CD14-positive monocyte (primary cell): ENCODE data around the gene IGF2BP1. TPM values are rescaled to one million over a fixed set of nuclear protein-coding genes. Genes with fewer than 3 reads are reported as not detected.

Experiments used
- DNase-seq, 3 donors: peaks; one replicate each; pipeline ENCODE4 v3.0.0-alpha.2; 2011 to 2022
- H2AFZ ChIP-seq: 2 replicates; pipeline ENCODE4 v1.6.0; 2012; ENCODE audit warnings: mild to moderate bottlenecking, low read depth, low read length, inconsistent platforms; ENCODE audit not compliant: insufficient read depth, poor library complexity, severe bottlenecking
- H3K27ac ChIP-seq, 2 donors: 1 replicate in 1 of 2; 2 replicates in 1 of 2; pipeline ENCODE4 v1.5.1; 2012 to 2013; ENCODE audit warnings: low read length in 2 of 2, control low read depth in 1 of 2, inconsistent platforms in 1 of 2, low read depth in 1 of 2, mild to moderate bottlenecking in 1 of 2
- H3K27me3 ChIP-seq, 2 donors: one replicate each; pipeline versions ENCODE4 v1.6.0 to v1.6.1; 2011 to 2013; ENCODE audit warnings: low read length in 2 of 2; ENCODE audit not compliant: control insufficient read depth in 2 of 2, insufficient read depth in 2 of 2
- H3K36me3 ChIP-seq, 2 donors: replicated peaks in 1 of 2; 1 replicate in 1 of 2; 2 replicates in 1 of 2; pipeline versions ENCODE4 v1.5.1 to v1.6.1; 2012 to 2013; ENCODE audit warnings: low read length in 2 of 2, control low read depth in 1 of 2, inconsistent platforms in 1 of 2, mild to moderate bottlenecking in 1 of 2; ENCODE audit not compliant: insufficient read depth in 2 of 2, control insufficient read depth in 1 of 2
- H3K4me1 ChIP-seq, 2 donors: 1 replicate in 1 of 2; 2 replicates in 1 of 2; pipeline versions ENCODE4 v1.5.1 to v1.6.1; 2012 to 2013; ENCODE audit warnings: low read length in 2 of 2, control low read depth in 1 of 2, inconsistent platforms in 1 of 2, mild to moderate bottlenecking in 1 of 2, moderate library complexity in 1 of 2; ENCODE audit not compliant: insufficient read depth in 2 of 2, control insufficient read depth in 1 of 2
- H3K4me2 ChIP-seq: replicated peaks from 2 replicates; pipeline ENCODE3; 2012; ENCODE audit warnings: low read length, moderate library complexity, mild to moderate bottlenecking; ENCODE audit not compliant: poor library complexity, severe bottlenecking; ENCODE audit errors: extremely low read depth
- H3K4me3 ChIP-seq, 3 experiments: fragments of 200-600 bp in 1 of 3; sonication (generic) in 1 of 3; replicated peaks in 1 of 3; 1 replicate in 2 of 3; 2 replicates in 1 of 3; pipeline ENCODE4 v1.5.1; 2011 to 2013; ENCODE audit warnings: low read length in 3 of 3, mild to moderate bottlenecking in 3 of 3, control low read depth in 2 of 3, low read depth in 2 of 3, inconsistent platforms in 1 of 3, moderate library complexity in 1 of 3
- H3K79me2 ChIP-seq: 2 replicates; pipeline ENCODE4 v1.6.0; 2012; ENCODE audit warnings: mild to moderate bottlenecking, control low read depth, inconsistent platforms, low read length, moderate library complexity; ENCODE audit not compliant: insufficient read depth
- H3K9ac ChIP-seq: 2 replicates; pipeline ENCODE4 v1.6.0; 2017; ENCODE audit warnings: low read length, mild to moderate bottlenecking; ENCODE audit not compliant: insufficient read depth, poor library complexity, severe bottlenecking
- H3K9me3 ChIP-seq, 2 donors: replicated peaks in 1 of 2; 1 replicate in 1 of 2; 2 replicates in 1 of 2; pipeline versions ENCODE4 v1.5.1 to v1.6.1; 2012 to 2013; ENCODE audit warnings: low read length in 2 of 2, control low read depth in 1 of 2; ENCODE audit not compliant: control insufficient read depth in 1 of 2, insufficient read depth in 1 of 2
- H4K20me1 ChIP-seq: 2 replicates; pipeline ENCODE4 v1.6.0; 2012; ENCODE audit warnings: mild to moderate bottlenecking, low read length, control low read depth, moderate library complexity; ENCODE audit not compliant: insufficient read depth
- H3K27ac Mint-ChIP-seq, 7 donors: one replicate each; pipeline ENCODE4 v1.8.0; 2020; ENCODE audit warnings: mild to moderate bottlenecking in 7 of 7, mixed read lengths in 7 of 7, moderate library complexity in 6 of 7, inconsistent platforms in 2 of 7
- H3K27me3 Mint-ChIP-seq, 3 donors: one replicate each; pipeline ENCODE4 v1.8.0; 2021 to 2022; ENCODE audit warnings: low read depth in 3 of 3, mild to moderate bottlenecking in 3 of 3, mixed read lengths in 3 of 3, moderate library complexity in 3 of 3, inconsistent platforms in 1 of 3
- H3K36me3 Mint-ChIP-seq, 2 donors: one replicate each; pipeline ENCODE4 v1.8.0; 2020; ENCODE audit warnings: mixed read lengths in 2 of 2, inconsistent platforms in 1 of 2, mild to moderate bottlenecking in 1 of 2
- H3K4me1 Mint-ChIP-seq: one replicate; pipeline ENCODE4 v1.8.0; 2020; ENCODE audit warnings: mild to moderate bottlenecking, mixed read lengths
- H3K4me3 Mint-ChIP-seq, 2 donors: one replicate each; pipeline ENCODE4 v1.8.0; 2020; ENCODE audit warnings: mild to moderate bottlenecking in 2 of 2, mixed read lengths in 2 of 2, moderate library complexity in 1 of 2
- H3K9me3 Mint-ChIP-seq, 7 donors: one replicate each; pipeline ENCODE4 v1.8.0; 2020 to 2022; ENCODE audit warnings: mixed read lengths in 7 of 7, mild to moderate bottlenecking in 6 of 7, moderate library complexity in 6 of 7, inconsistent platforms in 2 of 7
- WGBS: methylation state at CpG from one replicate; pipeline ENCODE4 v1.1.5; 2013; ENCODE audit warnings: missing lambda C conversion rate; ENCODE audit not compliant: insufficient coverage; 5-methylcytosine and 5-hydroxymethylcytosine counted together
- intact Hi-C, 2 donors: fragments of 100-400 bp; cut with micrococcal nuclease; formaldehyde crosslinking; loops; one replicate each; pipeline versions ENCODE4 v1.15.0 to v1.15.1; 2023
- polyA plus RNA-seq, 3 donors: library from polyadenylated mRNA; depleted of rRNA in 1 of 3; unstranded in 2 of 3; stranded (reverse) in 1 of 3; fragments of 300-500 nt in 2 of 3; fragments of >200 nt in 1 of 3; fragmentation: Illumina TruSeq in 2 of 3; gene quantifications; 1 replicate in 2 of 3; 2 replicates in 1 of 3; pipeline ENCODE4 v1.2.3, GENCODE V29; 2012 to 2021
- TF ChIP-seq, protein P1 (sequence below): fragments of 200-600 bp; IDR thresholded peaks from one replicate; pipeline ENCODE4 v1.8.0; 2022; ENCODE audit warnings: antibody characterized with exemption, mild to moderate bottlenecking

Gene IGF2BP1
- polyA plus RNA-seq, 3 donors: not detected

DNA sequence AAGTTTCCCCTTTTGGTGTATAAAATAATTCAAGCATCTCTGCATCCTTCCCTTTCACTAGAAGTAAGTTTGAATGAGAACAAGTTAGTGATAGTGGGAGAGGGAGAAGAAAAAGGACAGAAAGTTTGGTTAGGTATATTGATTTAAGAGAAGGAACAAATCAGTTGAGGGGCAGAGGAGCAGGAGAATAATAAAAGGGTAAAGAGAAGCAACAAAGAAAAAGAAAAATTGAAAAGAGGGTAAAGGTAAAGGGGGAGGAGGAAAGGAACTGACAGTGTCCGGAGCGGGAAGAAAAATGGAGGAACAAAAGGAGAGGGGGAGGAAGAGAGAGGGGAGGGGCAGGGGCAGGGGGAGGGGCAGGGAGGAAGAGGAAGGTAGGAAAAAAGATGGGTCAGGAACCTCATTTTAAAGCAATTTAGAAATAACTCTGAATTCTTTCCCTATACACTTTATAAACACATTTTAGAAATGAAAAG, 6.3 kb upstream of the IGF2BP1 start:
- peaks cover 0 to 7% (median 5%) of the 10 kb centered on the region in 7 donors for H3K9me3 Mint-ChIP-seq
- Histone ChIP-seq H3K27ac (no peak overlapping the region), H3K4me2 (no peak overlapping the region), H3K9ac (no peak overlapping the region), H3K36me3 (no peaks in the 10 kb centered on the region), H2AFZ (no peak overlapping the region), H3K4me1 (peaks cover under 1 to 3% of the 10 kb centered on the region in 2 donors), H3K27me3 (peaks cover 57 to 82% of the 10 kb centered on the region in 2 donors), H3K4me3 (no peak overlapping the region), H4K20me1 (no peaks in the 10 kb centered on the region), H3K79me2 (no peaks in the 10 kb centered on the region), H3K9me3 (peaks cover 0 to 7% of the 10 kb centered on the region in 2 donors)
- peaks cover 55 to 73% (median 65%) of the 10 kb centered on the region in 3 donors for H3K27me3 Mint-ChIP-seq
- TF ChIP-seq, protein P1, sequence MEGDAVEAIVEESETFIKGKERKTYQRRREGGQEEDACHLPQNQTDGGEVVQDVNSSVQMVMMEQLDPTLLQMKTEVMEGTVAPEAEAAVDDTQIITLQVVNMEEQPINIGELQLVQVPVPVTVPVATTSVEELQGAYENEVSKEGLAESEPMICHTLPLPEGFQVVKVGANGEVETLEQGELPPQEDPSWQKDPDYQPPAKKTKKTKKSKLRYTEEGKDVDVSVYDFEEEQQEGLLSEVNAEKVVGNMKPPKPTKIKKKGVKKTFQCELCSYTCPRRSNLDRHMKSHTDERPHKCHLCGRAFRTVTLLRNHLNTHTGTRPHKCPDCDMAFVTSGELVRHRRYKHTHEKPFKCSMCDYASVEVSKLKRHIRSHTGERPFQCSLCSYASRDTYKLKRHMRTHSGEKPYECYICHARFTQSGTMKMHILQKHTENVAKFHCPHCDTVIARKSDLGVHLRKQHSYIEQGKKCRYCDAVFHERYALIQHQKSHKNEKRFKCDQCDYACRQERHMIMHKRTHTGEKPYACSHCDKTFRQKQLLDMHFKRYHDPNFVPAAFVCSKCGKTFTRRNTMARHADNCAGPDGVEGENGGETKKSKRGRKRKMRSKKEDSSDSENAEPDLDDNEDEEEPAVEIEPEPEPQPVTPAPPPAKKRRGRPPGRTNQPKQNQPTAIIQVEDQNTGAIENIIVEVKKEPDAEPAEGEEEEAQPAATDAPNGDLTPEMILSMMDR: no peak
- peaks cover 0 to 6% of the 10 kb centered on the region in 2 donors for H3K36me3 Mint-ChIP-seq
- H3K27ac Mint-ChIP-seq: no peak overlapping the region
- H3K4me3 Mint-ChIP-seq: peak overlapping the region in 1 of 2 donors; percentile 88
- 8% methylated on average over 2 of the region's 2 CpGs for WGBS
- DNase-seq: no peak
- intact Hi-C loops: no loop called here
- no peaks in the 10 kb centered on the region for H3K4me1 Mint-ChIP-seq

DNA sequence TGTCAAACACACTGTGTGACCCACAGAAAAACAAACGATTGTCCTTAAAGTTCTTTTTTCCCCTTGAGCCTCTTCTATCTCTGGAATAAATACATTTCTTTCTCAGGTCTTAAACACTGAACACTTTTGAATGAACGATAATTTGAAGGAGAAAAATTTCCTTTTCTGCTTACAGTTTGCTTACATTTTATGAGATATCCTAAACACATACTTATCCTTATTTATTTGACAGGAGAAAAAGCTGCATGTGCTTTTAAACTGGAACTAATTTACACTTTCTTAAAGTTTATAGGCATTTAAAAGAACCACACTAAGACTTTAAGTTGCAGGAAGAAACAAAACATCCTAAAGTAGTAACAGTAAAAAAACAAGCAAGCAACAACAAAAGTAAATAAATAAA, 4.7 kb upstream of the IGF2BP1 start:
- H3K27me3 Mint-ChIP-seq: peaks cover 63 to 79% (median 74%) of the 10 kb centered on the region in 3 donors
- WGBS: no CpG with 5 or more reads among the region's 2 CpGs
- no peak overlapping the region for H2AFZ ChIP-seq

More for the DNA sequence above, 4.7 kb upstream of the IGF2BP1 start:
- peaks cover 3 to 6% of the 10 kb centered on the region in 2 donors for H3K36me3 Mint-ChIP-seq
- no peak for DNase-seq
- H3K9me3 Mint-ChIP-seq: peaks cover 0 to 15% (median 10%) of the 10 kb centered on the region in 7 donors
- TF ChIP-seq, protein P1: no peak
- H3K9ac ChIP-seq: no peak overlapping the region
- no peak overlapping the region for H3K27ac Mint-ChIP-seq
- no peaks in the 10 kb centered on the region for H3K79me2 ChIP-seq
- H3K36me3 ChIP-seq: no peaks in the 10 kb centered on the region
- peaks cover 5 to 7% of the 10 kb centered on the region in 2 donors for H3K9me3 ChIP-seq
- peaks cover 10% of the 10 kb centered on the region for H3K4me1 Mint-ChIP-seq
- H3K4me2 ChIP-seq: no peak overlapping the region
- H3K27ac ChIP-seq: no peak overlapping the region
- peak overlapping the region in 1 of 2 donors; percentile 72 for H3K4me3 Mint-ChIP-seq
- H3K4me3 ChIP-seq: no peak overlapping the region
- intact Hi-C loops: no loop called here
- H3K27me3 ChIP-seq: peaks cover 70 to 87% of the 10 kb centered on the region in 2 donors
- peaks cover 15 to 18% of the 10 kb centered on the region in 2 donors for H3K4me1 ChIP-seq
- H4K20me1 ChIP-seq: no peaks in the 10 kb centered on the region
